Right hindlimb (tissue), 1 donor: Measurements from ENCODE around the gene AP3B1.
A peak's percentile ranks its signal among the peaks of the same experiment; 100 is the strongest.

Experiments
- DNase-seq: peaks from one replicate; pipeline ENCODE4 v3.0.0-alpha.2; 2018

Gene AP3B1

GRCh38 chr5:77999399-77999798, 295.1 kb downstream of the AP3B1 start:
- DNase-seq = no peak

- no peak for DNase-seq
Observed at GRCh38 chr5:77996943-77997342, 297.6 kb downstream of the AP3B1 start.

- no peak for DNase-seq
Observed at GRCh38 chr5:77995793-77996409, 298.6 kb downstream of the AP3B1 start.

- no peak for DNase-seq
Observed at GRCh38 chr5:77994943-77995342, 299.6 kb downstream of the AP3B1 start.

GRCh38 chr5:77993855-77994318, 300.6 kb downstream of the AP3B1 start:
- DNase-seq = peak; percentile 46

GRCh38 chr5:77993141-77993854, 301.2 kb downstream of the AP3B1 start:
- DNase-seq = no peak

GRCh38 chr5:77991084-77991483, 303.4 kb downstream of the AP3B1 start:
- no peak for DNase-seq

- DNase-seq = no peak
Observed at GRCh38 chr5:77990020-77990419, 304.5 kb downstream of the AP3B1 start.

- DNase-seq = no peak
Observed at GRCh38 chr5:77987988-77988387, 306.5 kb downstream of the AP3B1 start.

GRCh38 chr5:77987331-77987730, 307.2 kb downstream of the AP3B1 start:
- no peak for DNase-seq

GRCh38 chr5:77986261-77986660, 308.2 kb downstream of the AP3B1 start:
- DNase-seq = no peak

GRCh38 chr5:77985247-77985646, 309.3 kb downstream of the AP3B1 start:
- no peak for DNase-seq

GRCh38 chr5:77984587-77984986, 309.9 kb downstream of the AP3B1 start:
- DNase-seq = no peak

- DNase-seq = no peak
Observed at GRCh38 chr5:77983482-77984199, 310.9 kb downstream of the AP3B1 start.

- no peak for DNase-seq
Observed at GRCh38 chr5:77981820-77982219, 312.7 kb downstream of the AP3B1 start.

GRCh38 chr5:77974576-77974975, 319.9 kb downstream of the AP3B1 start:
- no peak for DNase-seq

- no peak for DNase-seq
Observed at GRCh38 chr5:77973253-77973609, 321.3 kb downstream of the AP3B1 start.

- no peak for DNase-seq
Observed at GRCh38 chr5:77972469-77973252, 321.8 kb downstream of the AP3B1 start.

GRCh38 chr5:77971776-77972468, 322.6 kb downstream of the AP3B1 start:
- no peak for DNase-seq

GRCh38 chr5:77970891-77971290, 323.6 kb downstream of the AP3B1 start:
- no peak for DNase-seq

- DNase-seq = no peak
Observed at GRCh38 chr5:77963795-77964194, 330.7 kb downstream of the AP3B1 start.

- DNase-seq = no peak
Observed at GRCh38 chr5:77960863-77961396, 333.6 kb downstream of the AP3B1 start.
